Activated CD4-positive, alpha-beta T cell treated with anti-CD3 and anti-CD28 coated beads for 36 hours (primary cell): ENCODE results near the gene FH. TPM values are rescaled to one million over a fixed set of nuclear protein-coding genes. Genes with fewer than 3 reads are reported as not detected.

Experiments
- ATAC-seq: fragments of 200-7000 bp; cut with Tn5 transposase; one replicate; pipeline ENCODE4 v1.10.0; 2021; ENCODE audit warnings: mild to moderate bottlenecking, moderate library complexity
- CTCF ChIA-PET: fragments of 350-600 bp; sonication (Branson Sonifier 250); formaldehyde crosslinking; loops from one replicate; lab custom pipeline; 2021; ENCODE audit warnings: antibody characterized with exemption; lab: Charles Lee
- POLR2A ChIA-PET: fragments of 350-600 bp; sonication (Branson Sonifier 250); formaldehyde crosslinking; loops from one replicate; lab custom pipeline; 2021; ENCODE audit warnings: antibody characterized with exemption, inconsistent platforms; lab: Charles Lee
- DNase-seq: peaks from one replicate; pipeline ENCODE4 v3.0.0-alpha.2; 2020
- H3K27ac Mint-ChIP-seq: one replicate; pipeline ENCODE4 v1.8.0; 2021; ENCODE audit warnings: mixed read lengths
- H3K27me3 Mint-ChIP-seq: one replicate; pipeline ENCODE4 v1.8.0; 2021; ENCODE audit warnings: mixed read lengths
- H3K36me3 Mint-ChIP-seq: one replicate; pipeline ENCODE4 v1.8.0; 2021; ENCODE audit warnings: low read depth, mixed read lengths
- H3K4me1 Mint-ChIP-seq: one replicate; pipeline ENCODE4 v1.8.0; 2021; ENCODE audit warnings: mixed read lengths
- H3K4me3 Mint-ChIP-seq: one replicate; pipeline ENCODE4 v1.8.0; 2021; ENCODE audit warnings: mild to moderate bottlenecking, moderate library complexity, mixed read lengths
- H3K9me3 Mint-ChIP-seq: one replicate; pipeline ENCODE4 v1.8.0; 2021; ENCODE audit warnings: low read depth, mixed read lengths
- intact Hi-C, 2 experiments: fragments of 100-400 bp; cut with DNase I in 1 of 2; cut with micrococcal nuclease in 1 of 2; formaldehyde crosslinking; loops; one replicate each; pipeline versions ENCODE4 v1.14.2 to v1.15.1; 2022 to 2024; cut with DNase I, micrococcal nuclease
- total RNA-seq, 2 experiments: library from RNA; stranded (reverse); gene quantifications; one replicate each; pipeline ENCODE4 v1.2.3, GENCODE V29; 2021

The FH gene
- 10 to 100 TPM; 80.2 to 94.3 TPM for total RNA-seq

DNA sequence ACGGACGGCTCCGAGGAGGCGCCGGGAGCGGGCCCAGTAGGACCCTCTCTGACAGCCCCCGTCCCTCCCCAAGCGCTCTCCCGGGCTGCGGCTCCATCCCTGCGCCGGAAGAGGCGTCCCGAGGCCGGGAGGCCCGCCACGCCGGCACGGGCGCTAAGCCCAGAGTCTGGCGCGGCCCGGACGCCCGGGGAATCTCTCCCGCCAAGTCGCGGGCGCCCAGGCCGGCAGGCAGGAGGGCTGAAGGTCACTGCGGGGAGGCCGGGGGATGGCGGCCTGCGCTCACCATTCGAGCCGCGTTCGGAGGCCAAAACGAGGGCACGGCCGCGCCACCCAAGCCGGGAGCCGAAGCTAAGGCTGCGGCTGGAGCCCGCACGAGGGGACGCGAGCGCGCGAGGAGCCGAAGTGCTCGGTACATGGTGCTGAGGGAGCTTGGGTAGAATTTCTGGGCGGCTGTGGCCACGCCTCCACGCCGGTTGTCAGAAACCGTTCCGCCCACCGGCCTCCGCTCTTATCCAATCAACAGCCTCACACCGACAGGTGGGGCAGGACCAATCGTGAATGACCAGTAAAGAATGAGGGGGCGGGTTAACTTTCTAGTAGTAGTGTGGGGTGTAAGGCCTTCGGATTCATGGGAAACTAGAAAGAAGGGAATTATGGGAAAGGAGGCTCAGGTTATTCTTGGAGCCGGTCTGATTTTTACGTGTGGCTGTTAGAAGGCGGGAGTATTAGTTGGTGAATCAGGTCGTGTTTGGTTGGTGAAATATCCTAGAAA is at the start of gene FH:
TSS of gene FH (minus strand) at position 448 of the 772 bp plus-strand sequence. CDS start at position 415, 33 bp downstream.
- ChIA-PET CTCF (interaction anchor here (0.6 to 1.5 kb wide), 10 partner anchors 9 to 381 kb away, joined by 3 to 6 read pairs (median 3); partner anchors contain the start of gene EXO1), POLR2A (interaction anchor here (0.6 to 1.2 kb wide), 4 partner anchors 32 to 118 kb away, joined by 3 to 16 read pairs (median 4); no protein-coding TSS in a partner anchor)
- H3K36me3 Mint-ChIP-seq: peaks cover 13% of the 10 kb centered on the region
- DNase-seq (peak; percentile 96), ATAC-seq (peak; percentile 98)
- H3K9me3 Mint-ChIP-seq: no peaks in the 10 kb centered on the region
- intact Hi-C loops: loop anchor here (1.0 to 10.0 kb wide), 5 partner anchors 12 to 1735 kb away; partner anchors contain the start of genes CEP170 (in 2 of the 2), CHML (in 2 of the 2), OPN3 (in 2 of the 2) and SDCCAG8 (in 2 of the 2)
- peaks cover 21% of the 10 kb centered on the region for H3K4me1 Mint-ChIP-seq
- H3K4me3 Mint-ChIP-seq: peak within 1 kb of the TSS; percentile 86
- peaks cover 23% of the 10 kb centered on the region for H3K27me3 Mint-ChIP-seq
- H3K27ac Mint-ChIP-seq: peak within 1 kb of the TSS; percentile 87

DNA sequence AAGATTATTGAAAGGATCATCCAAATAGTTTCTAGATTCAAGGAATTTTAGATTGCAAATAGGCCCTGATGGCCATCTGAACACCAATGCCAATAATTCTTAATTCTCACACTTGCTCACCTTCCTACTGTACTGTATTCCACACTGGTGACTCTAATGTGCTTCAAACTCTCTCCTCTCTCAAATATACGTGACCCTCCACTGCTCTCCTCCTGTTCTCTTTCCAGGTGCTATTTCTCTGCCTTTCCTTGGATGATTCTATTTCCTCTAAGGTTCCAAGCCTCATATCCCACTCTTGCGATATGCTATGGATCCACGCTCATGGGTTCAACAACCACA is 41.3 kb upstream of the FH start:
- Mint-ChIP-seq H3K27ac (no peak overlapping the region), H3K4me1 (no peaks in the 10 kb centered on the region), H3K9me3 (no peaks in the 10 kb centered on the region), H3K36me3 (no peaks in the 10 kb centered on the region), H3K4me3 (no peak overlapping the region), H3K27me3 (peaks cover 2% of the 10 kb centered on the region)
- no peak for ATAC-seq
- POLR2A ChIA-PET: no interaction called here
- intact Hi-C loops: no loop called here
- CTCF ChIA-PET: no interaction called here
- no peak for DNase-seq

DNA sequence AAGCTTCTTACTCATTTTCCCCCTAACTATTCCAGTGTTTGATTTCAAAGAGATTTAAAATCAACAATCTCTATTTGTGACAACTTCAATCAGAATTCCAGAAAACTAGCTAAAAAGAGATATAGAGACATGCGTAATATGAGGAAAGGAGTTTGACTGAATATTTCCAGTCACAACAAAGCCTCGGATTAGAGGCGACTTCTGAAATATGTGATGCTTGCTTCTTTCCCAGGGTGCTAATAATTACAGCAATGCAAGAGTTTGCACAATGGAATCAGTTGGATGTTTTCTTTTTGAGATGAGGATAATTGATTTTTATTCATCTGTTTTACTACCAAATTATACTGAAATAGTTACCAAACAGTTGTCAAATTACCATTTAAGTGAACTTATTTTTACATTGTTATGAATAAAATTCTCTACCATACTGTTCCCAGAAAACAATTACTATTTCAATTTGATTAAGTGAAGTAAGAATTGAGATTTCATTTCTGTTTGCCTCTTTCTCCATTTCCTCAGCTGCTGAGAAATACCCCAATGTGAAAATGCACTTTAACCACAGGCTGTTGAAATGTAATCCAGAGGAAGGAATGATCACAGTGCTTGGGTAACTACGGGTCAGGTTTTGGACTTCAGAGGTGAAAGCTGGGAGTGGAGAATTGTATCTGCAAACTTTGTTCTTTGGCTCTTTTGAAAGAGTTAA is 40.7 kb upstream of the FH start:
- Mint-ChIP-seq H3K9me3 (no peaks in the 10 kb centered on the region), H3K27me3 (peaks cover 2% of the 10 kb centered on the region), H3K4me3 (no peak overlapping the region), H3K27ac (no peak overlapping the region), H3K4me1 (no peaks in the 10 kb centered on the region), H3K36me3 (no peaks in the 10 kb centered on the region)
- POLR2A ChIA-PET: no interaction called here
- no peak for DNase-seq
- intact Hi-C loops: no loop called here
- CTCF ChIA-PET: interaction anchor here (0.9 kb wide), 1 partner anchor 29 kb away, joined by 3 read pairs; no protein-coding TSS in a partner anchor
- no peak for ATAC-seq

DNA sequence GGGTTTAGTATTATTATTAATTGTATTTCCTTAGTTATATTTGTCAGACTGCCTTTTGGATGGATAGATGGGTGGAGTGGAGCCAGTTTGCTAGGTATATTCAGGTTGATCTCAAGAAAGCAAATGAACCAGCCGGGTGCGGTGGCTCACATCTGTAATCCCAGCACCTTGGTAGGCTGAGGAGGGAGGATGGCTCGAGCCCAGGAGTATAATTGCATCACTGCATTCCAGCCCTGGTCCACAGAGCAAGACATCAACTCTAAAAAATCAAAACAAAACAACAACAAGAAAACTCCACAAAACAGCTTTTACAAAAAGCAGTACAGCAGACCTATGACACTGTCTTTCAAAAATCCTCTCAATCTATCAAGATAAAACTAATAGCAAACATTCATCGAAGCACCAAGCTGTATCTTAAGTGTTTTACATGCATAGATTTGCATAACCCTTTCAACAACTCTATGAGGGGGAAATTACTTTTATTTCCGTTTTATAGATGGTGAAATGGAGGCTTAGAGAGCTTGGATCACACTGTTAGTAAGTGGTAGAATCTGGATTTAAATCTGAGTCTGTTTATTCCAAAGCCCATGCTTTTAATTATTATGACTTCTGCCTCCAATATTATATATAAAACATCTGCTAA is 38.1 kb upstream of the FH start:
- ATAC-seq: no peak

DNA sequence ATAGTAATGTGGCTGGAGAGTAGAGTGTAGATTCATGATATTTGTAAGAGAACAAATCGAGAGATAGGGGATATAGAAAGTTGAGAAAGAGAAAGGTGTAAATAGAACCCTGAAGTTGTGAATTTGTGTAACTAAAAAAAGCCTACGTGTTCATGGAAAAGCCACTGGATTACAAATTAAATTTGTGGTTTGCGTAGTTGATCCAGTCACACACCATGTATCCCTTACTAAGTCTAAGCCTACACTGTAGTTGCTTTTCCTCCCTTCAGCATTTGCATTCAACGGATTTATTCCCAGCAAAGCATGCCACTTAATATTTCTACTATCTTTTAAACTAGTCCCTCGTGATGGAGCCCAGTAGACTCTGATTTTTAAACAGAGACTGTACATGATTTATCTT is 37.5 kb upstream of the FH start:
- Mint-ChIP-seq H3K36me3 (peaks cover 1% of the 10 kb centered on the region), H3K4me1 (peaks cover 11% of the 10 kb centered on the region), H3K9me3 (peaks cover 2% of the 10 kb centered on the region), H3K27me3 (peaks cover 2% of the 10 kb centered on the region), H3K4me3 (no peak overlapping the region), H3K27ac (no peak overlapping the region)
- no peak for DNase-seq
- ChIA-PET CTCF (no interaction called here), POLR2A (interaction anchor here (0.6 kb wide), 1 partner anchor 83 kb away, joined by 3 read pairs; the partner anchor contains the start of genes CHML and OPN3)
- intact Hi-C loops: no loop called here
- ATAC-seq: no peak

More for the DNA sequence above, 38.1 kb upstream of the FH start:
- H3K27ac Mint-ChIP-seq: no peak overlapping the region
- H3K36me3 Mint-ChIP-seq: peaks cover under 1% of the 10 kb centered on the region
- intact Hi-C loops: no loop called here
- no peak for DNase-seq
- CTCF ChIA-PET: no interaction called here
- peaks cover 2% of the 10 kb centered on the region for H3K27me3 Mint-ChIP-seq
- peaks cover under 1% of the 10 kb centered on the region for H3K9me3 Mint-ChIP-seq
- H3K4me3 Mint-ChIP-seq: no peak overlapping the region
- peaks cover 5% of the 10 kb centered on the region for H3K4me1 Mint-ChIP-seq
- POLR2A ChIA-PET: no interaction called here

DNA sequence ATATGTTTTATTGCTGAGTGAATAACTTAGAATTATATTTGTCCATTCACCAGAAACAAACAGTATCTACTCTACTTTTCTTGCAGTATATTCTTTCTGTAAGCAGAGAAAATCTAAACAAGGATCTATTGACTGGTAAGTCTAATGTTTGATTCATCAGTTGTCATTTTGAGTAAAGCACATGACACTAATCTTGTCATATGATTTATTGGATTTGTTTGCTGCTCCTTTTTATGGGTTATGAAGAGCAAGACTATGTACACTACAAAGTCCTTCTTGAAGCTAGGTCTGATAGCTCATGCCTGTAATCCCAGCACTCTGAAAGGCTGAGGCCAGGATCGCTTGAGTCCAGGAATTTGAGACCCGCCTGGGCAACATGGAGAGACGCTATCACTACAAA is 36.0 kb upstream of the FH start:
- intact Hi-C loops: no loop called here
- ATAC-seq (no peak), DNase-seq (no peak)
- CTCF ChIA-PET: interaction anchor here (0.5 to 1.6 kb wide), 8 partner anchors 9 to 370 kb away, joined by 3 to 7 read pairs (median 3); partner anchors contain the start of gene KMO
- POLR2A ChIA-PET: no interaction called here
- H3K9me3 Mint-ChIP-seq: peaks cover 2% of the 10 kb centered on the region
- H3K4me1 Mint-ChIP-seq: peaks cover 27% of the 10 kb centered on the region
- H3K36me3 Mint-ChIP-seq: peaks cover 1% of the 10 kb centered on the region
- peaks cover 2% of the 10 kb centered on the region for H3K27me3 Mint-ChIP-seq
- H3K4me3 Mint-ChIP-seq: no peak overlapping the region
- no peak overlapping the region for H3K27ac Mint-ChIP-seq

DNA sequence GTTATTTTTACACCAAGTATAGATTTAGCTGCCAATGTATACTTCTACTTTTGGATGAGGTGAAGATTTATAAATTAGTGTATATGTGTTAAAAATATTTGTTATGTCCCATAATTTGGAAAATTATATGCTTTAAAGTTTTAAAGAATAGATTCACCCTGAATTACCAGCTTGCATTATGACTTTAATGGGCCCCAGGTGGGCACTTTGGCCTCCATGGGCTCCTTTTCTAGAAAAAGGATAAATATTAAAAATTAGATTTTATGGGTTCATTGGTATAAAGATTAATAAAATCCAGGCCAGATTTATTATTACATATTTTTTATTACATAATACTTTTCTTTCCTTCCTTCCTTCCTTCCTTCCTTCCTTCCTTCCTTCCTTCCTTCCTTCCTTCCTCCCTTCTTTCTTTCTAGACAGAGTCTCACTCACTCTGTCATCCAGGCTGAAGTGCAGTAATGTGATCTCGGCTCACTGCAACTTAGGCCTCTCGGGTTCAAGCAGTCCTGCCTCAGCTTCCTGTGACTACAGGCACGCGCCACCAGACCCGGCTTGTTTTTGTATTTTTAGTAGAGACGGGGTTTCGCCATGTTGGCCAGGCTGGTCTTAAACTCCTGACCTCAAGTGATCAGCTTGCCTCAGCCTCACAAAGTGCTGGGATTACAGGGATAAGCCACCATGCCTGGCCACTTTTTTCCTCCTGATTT is 34.5 kb upstream of the FH start:
- no peak for ATAC-seq
- peaks cover 2% of the 10 kb centered on the region for H3K9me3 Mint-ChIP-seq
- H3K36me3 Mint-ChIP-seq: peaks cover 1% of the 10 kb centered on the region
- POLR2A ChIA-PET: no interaction called here
- CTCF ChIA-PET: interaction anchor here (0.5 to 1.2 kb wide), 2 partner anchors 10 to 52 kb away, joined by 3 to 4 read pairs; no protein-coding TSS in a partner anchor
- intact Hi-C loops: loop anchor here in 1 of 2 experiments (2.0 kb wide), 1 partner anchor 39 kb away; no protein-coding TSS in a partner anchor
- DNase-seq: no peak
- peaks cover 30% of the 10 kb centered on the region for H3K4me1 Mint-ChIP-seq
- H3K4me3 Mint-ChIP-seq: no peak overlapping the region
- H3K27me3 Mint-ChIP-seq: peaks cover 2% of the 10 kb centered on the region
- no peak overlapping the region for H3K27ac Mint-ChIP-seq

DNA sequence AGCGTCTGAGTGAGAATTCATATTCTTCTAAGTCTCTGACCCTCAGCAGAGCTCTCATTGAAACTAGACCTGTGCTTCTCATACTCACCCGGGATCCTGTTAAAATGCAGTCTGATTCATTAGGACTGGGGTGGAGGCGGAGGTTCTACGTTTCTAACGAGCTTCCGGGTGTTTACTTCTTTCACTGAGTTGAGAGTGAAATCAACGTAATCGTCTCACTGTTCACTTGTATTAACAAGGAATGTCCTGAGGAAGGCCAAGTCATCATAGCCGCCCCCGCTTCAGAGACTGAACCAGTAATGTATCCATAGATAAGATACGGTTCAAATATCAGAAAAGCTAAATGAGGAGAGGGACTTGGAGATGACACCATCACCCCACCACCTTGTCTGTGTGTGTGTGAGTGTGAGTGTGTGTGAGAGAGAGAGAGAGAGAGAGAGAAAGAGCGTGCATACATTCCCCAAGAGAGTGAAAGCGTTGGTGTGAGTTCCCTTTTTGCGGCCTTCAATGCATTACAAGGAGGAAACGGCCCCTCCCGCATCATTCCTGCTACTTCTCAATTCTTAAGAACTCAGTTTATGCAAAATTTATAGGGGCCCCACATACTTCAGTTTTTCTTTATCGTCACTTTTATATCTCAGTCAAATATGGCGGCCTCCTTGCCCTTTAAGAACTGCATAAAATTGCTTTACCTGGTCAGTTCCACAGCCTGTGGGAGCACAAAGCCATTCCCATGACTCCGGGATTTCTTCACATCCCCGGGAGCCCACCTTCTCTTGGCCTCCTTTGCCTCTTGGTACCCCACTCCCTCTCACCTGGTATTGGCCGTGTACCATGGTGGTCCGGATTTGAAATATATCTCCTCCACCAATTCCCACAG is 32.4 kb upstream of the FH start:
- peak; percentile 75 for DNase-seq
- H3K4me1 Mint-ChIP-seq: peaks cover 30% of the 10 kb centered on the region
- peak overlapping the region; percentile 98 for H3K27ac Mint-ChIP-seq
- peak; percentile 97 for ATAC-seq
- H3K27me3 Mint-ChIP-seq: no peaks in the 10 kb centered on the region
- H3K9me3 Mint-ChIP-seq: peaks cover 2% of the 10 kb centered on the region
- peak overlapping the region; percentile 71 for H3K4me3 Mint-ChIP-seq
- POLR2A ChIA-PET: interaction anchor here (0.5 to 1.1 kb wide), 4 partner anchors 32 to 445 kb away, joined by 3 to 5 read pairs (median 4); partner anchors contain the start of gene FH
- intact Hi-C loops: loop anchor here (1.0 to 2.0 kb wide), 5 partner anchors 19 to 88 kb away; partner anchors contain the start of genes KMO (in 2 of the 2), CHML (in 1 of the 2) and OPN3 (in 1 of the 2)
- CTCF ChIA-PET: interaction anchor here (0.5 to 2.6 kb wide), 4 partner anchors 11 to 295 kb away, joined by 3 to 7 read pairs (median 4); partner anchors contain the start of gene KMO
- peaks cover 1% of the 10 kb centered on the region for H3K36me3 Mint-ChIP-seq

DNA sequence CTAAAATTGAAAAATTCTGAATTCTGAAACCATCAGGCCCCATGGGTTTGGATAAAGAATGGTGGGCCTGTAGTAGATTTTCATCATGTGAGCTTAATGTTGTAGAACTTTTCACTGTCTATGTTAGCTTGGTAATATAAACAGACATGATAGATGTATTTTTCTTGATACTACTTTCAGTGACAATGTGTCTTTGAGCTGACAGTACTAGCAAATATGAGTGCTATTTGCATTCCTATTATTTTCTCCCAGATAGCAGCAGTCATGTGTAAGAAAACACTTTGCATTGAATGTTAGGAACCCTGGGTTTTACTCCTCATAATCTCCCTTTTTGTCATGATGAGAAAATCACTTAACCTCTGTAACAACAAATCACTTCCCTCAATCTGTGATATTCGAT is 30.8 kb upstream of the FH start:
- Mint-ChIP-seq H3K9me3 (peaks cover 2% of the 10 kb centered on the region), H3K4me3 (no peak overlapping the region), H3K36me3 (peaks cover 1% of the 10 kb centered on the region), H3K4me1 (peaks cover 30% of the 10 kb centered on the region), H3K27me3 (no peaks in the 10 kb centered on the region), H3K27ac (no peak overlapping the region)
- CTCF ChIA-PET: interaction anchor here (0.8 to 2.6 kb wide), 4 partner anchors 9 to 297 kb away, joined by 3 to 7 read pairs (median 5); no protein-coding TSS in a partner anchor
- POLR2A ChIA-PET: no interaction called here
- intact Hi-C loops: loop anchor here in 1 of 2 experiments (2.0 kb wide), 1 partner anchor 18 kb away; the partner anchor contains the start of gene KMO
- DNase-seq (no peak), ATAC-seq (no peak)
